Heart left ventricle (tissue), 16 donors: ENCODE results near the gene RHBDF2. TPM values are rescaled to one million over a fixed set of nuclear protein-coding genes. Genes with fewer than 3 reads are reported as not detected.

ENCODE experiments used
- ATAC-seq, 4 donors: fragments of 200-7000 bp; cut with Tn5 transposase; one replicate each; pipeline ENCODE4 v1.9.1; 2020 to 2022; ENCODE audit warnings: moderate library complexity in 4 of 4, mild to moderate bottlenecking in 3 of 4, moderate number of reproducible peaks in 1 of 4
- DNase-seq, 5 donors: peaks; one replicate each; pipeline ENCODE4 v3.0.0-alpha.2; 2020
- H3K27ac ChIP-seq, 12 donors: fragments of 200-600 bp; sonication (generic) in 4 of 12; one replicate each; pipeline versions ENCODE4 v1.5.0 to v1.8.0; 2016 to 2022; ENCODE audit warnings: mild to moderate bottlenecking in 2 of 12
- H3K27me3 ChIP-seq, 9 donors: fragments of 200-600 bp; sonication (generic) in 2 of 9; one replicate each; pipeline versions ENCODE4 v1.5.1 to v1.8.0; 2016 to 2022; ENCODE audit warnings: mild to moderate bottlenecking in 3 of 9
- H3K36me3 ChIP-seq, 9 donors: fragments of 200-600 bp; sonication (generic) in 2 of 9; one replicate each; pipeline versions ENCODE4 v1.5.0 to v1.8.0; 2018 to 2022; ENCODE audit warnings: mild to moderate bottlenecking in 2 of 9
- H3K4me1 ChIP-seq, 12 donors: fragments of 200-600 bp; sonication (generic) in 4 of 12; one replicate each; pipeline versions ENCODE4 v1.5.0 to v1.8.0; 2016 to 2022; ENCODE audit warnings: mild to moderate bottlenecking in 3 of 12
- H3K4me3 ChIP-seq, 12 donors: fragments of 200-600 bp; sonication (generic) in 4 of 12; one replicate each; pipeline versions ENCODE4 v1.5.0 to v1.8.0; 2017 to 2022; ENCODE audit warnings: mild to moderate bottlenecking in 9 of 12, moderate library complexity in 4 of 12
- H3K9me3 ChIP-seq, 12 donors: fragments of 200-600 bp; sonication (generic) in 4 of 12; one replicate each; pipeline versions ENCODE4 v1.5.0 to v1.8.0; 2016 to 2022; ENCODE audit warnings: mild to moderate bottlenecking in 1 of 12
- CTCF ChIP-seq, 12 donors: fragments of 200-600 bp; sonication (generic) in 4 of 12; IDR thresholded peaks; one replicate each; pipeline versions ENCODE4 v1.5.0 to v1.8.0; 2018 to 2022; ENCODE audit warnings: antibody characterized with exemption in 12 of 12, mild to moderate bottlenecking in 5 of 12
- POLR2A ChIP-seq, 2 donors: fragments of 450-650 bp; IDR thresholded peaks; one replicate each; pipeline ENCODE4 v1.6.1; 2017; ENCODE audit warnings: antibody characterized with exemption in 2 of 2, mild to moderate bottlenecking in 2 of 2, moderate library complexity in 2 of 2
- WGBS, 4 donors: extraction: QIAGEN DNeasy Blood & Tissue Kit in 2 of 4; methylation state at CpG; one replicate each; pipeline versions ENCODE4 v1.1.5 to v1.1.7; 2013 to 2018; 5-methylcytosine and 5-hydroxymethylcytosine counted together
- intact Hi-C, 10 donors: fragments of 100-400 bp; cut with DNase I; formaldehyde crosslinking; loops; one replicate each; pipeline versions ENCODE4 v1.11.1 to v1.14.2; 2022
- polyA plus RNA-seq, 2 donors: library from polyadenylated mRNA; stranded (reverse); fragments of 200-250 nt; gene quantifications; one replicate each; pipeline ENCODE4 v1.2.3, GENCODE V29; 2013
- total RNA-seq, 9 donors: library from RNA; depleted of rRNA in 2 of 9; stranded (reverse); fragments of >200 nt in 2 of 9; fragmentation: NEBNext Ultra II Directional in 3 of 9; extraction: Animal tissue kit (Norgen Biotek cat#: 25700) in 3 of 9; gene quantifications; one replicate each; pipeline versions ENCODE4 v1.1.0 to v1.2.4, GENCODE V29; 2016 to 2023
- donor health status: ischemic (EF 13 %, LVEDD 7.1; RV severe dilation, severe dysfunction).
- donor health status: healthy with polysubstance abuse.
- donor health status: DM: no; HTN: yes; CAD: no.
- donor health status: DM: no; HTN: no; CAD: no.
- donor health status: ischemic (EF 25% LVEDD 6.9; RV normal size, moderate dysfunction).
- donor health status: ischemic (EF 25% LVEDD 5.7; RV mildly dilated, moderate dysfunction).
- donor health status: healthy.
- donor health status: DM: yes; HTN: yes; CAD: no.
- donor health status: ischemic (EF 35%, LVEDD 5.7; RV mildly dilated, moderate dysfunction).
- donor health status: nonischemic (EF 11% LVEDD 7.7; RV severe dilation, severe dysfunction).
- donor health status: DM: yes; HTN: yes; CAD: no.
- donor health status: PGD.
- donor health status: ischemic (EF 29% LVEDD 5.4; RV normal size, mild dysfunction).
- donor health status: nonischemic (EF 23%, LVEDD 6.1; RV moderate dilation, normal function).

RHBDF2 gene
- total and polyA plus RNA-seq, 11 donors: 6.3 to 49.4 (median 14.1) TPM

DNA sequence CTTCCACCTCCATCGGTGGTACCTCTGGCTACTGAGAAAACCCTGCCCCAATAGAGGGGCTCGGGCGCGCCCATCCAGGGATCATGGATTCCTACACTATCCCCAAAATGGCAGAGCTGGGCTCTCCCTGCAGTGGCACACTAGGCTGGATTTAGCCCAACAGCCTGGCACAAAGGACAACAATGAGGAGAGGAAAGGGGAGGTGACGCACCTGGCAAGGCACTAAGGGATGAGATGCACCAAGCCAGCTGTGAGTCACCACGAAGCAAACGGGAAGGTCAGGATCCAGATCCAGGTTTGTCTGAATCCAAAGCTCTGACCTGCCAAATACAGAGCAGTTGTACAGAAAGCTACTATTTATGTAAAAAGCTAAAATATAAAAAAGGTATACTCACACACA lies 66.4 kb downstream of the RHBDF2 start:
- DNase-seq (peak in 1 of 5 donors; percentile 79), ATAC-seq (peak in 3 of 4 donors; percentile 33 to 74 (median 63))
- Histone ChIP-seq H3K27ac (peak overlapping the region in 3 of 12 donors; percentile 8 to 54 (median 34)), H3K4me1 (peaks cover 0 to 72% (median 35%) of the 10 kb centered on the region in 12 donors), H3K9me3 (no peaks in the 10 kb centered on the region), H3K27me3 (no peaks in the 10 kb centered on the region), H3K36me3 (no peaks in the 10 kb centered on the region), H3K4me3 (no peak overlapping the region)
- 74 to 79% (median 79%) methylated on average over 7 of the region's 7 CpGs for WGBS, 4 donors
- no peak for TF ChIP-seq POLR2A (IDR thresholded peaks at IDR 0.05)
- TF ChIP-seq CTCF (IDR thresholded peaks at IDR 0.05): no peak
- intact Hi-C loops: no loop called here

- ATAC-seq (no peak), DNase-seq (no peak)
- H3K27me3 ChIP-seq: no peaks in the 10 kb centered on the region
- H3K27ac ChIP-seq: peak overlapping the region in 1 of 12 donors; percentile 34
- no peaks in the 10 kb centered on the region for H3K9me3 ChIP-seq
- H3K4me1 ChIP-seq: peaks cover 0 to 72% (median 31%) of the 10 kb centered on the region in 12 donors
- TF ChIP-seq POLR2A (IDR thresholded peaks at IDR 0.05) (no peak), CTCF (IDR thresholded peaks at IDR 0.05) (no peak)
- no peak overlapping the region for H3K4me3 ChIP-seq
- intact Hi-C loops: no loop called here
- H3K36me3 ChIP-seq: no peaks in the 10 kb centered on the region
- WGBS, 4 donors: 92 to 99% (median 96%) methylated on average over 9 of the region's 9 CpGs
Measured at GRCh38 chr17:76433693-76434092, 67.5 kb downstream of the RHBDF2 start.

DNA sequence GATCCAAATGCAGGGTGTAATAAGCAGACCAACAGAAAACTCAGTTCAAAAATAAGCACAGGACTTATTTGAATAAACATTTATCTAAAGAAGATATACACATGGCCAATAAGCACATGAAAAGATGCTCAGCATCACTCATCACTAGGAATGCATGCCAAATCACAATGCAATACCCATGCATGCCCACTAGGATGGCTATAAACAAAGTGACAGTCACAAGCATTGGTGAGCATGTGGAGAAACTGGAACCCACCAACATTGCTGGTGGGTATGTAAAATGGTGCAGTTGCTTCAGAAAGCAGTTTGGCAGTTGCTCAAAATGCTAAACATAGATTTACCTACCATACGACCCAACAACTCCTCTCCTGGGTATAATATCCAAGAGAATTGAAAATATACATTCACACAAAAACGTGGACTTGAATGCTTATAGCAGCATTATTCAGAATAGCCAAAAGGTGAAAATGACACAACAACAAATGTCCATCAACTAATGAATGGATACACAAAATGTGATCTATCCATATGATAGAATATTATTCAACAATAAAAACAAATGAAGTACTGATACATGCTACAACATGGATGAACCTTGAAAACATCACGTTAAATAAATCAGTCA lies 68.4 kb downstream of the RHBDF2 start:
- intact Hi-C loops: no loop called here
- H3K4me1 ChIP-seq: peaks cover 0 to 74% (median 35%) of the 10 kb centered on the region in 12 donors
- H3K4me3 ChIP-seq: no peak overlapping the region
- H3K9me3 ChIP-seq: no peaks in the 10 kb centered on the region
- no peaks in the 10 kb centered on the region for H3K27me3 ChIP-seq
- H3K36me3 ChIP-seq: no peaks in the 10 kb centered on the region
- WGBS, 4 donors: 64 to 72% (median 71%) methylated on average over 3 of the region's 3 CpGs
- no peak for DNase-seq
- TF ChIP-seq CTCF (IDR thresholded peaks at IDR 0.05) (peak in 9 of 12 donors; percentile 9 to 54 (median 35)), POLR2A (IDR thresholded peaks at IDR 0.05) (no peak)
- H3K27ac ChIP-seq: peak overlapping the region in 10 of 12 donors; percentile 28 to 77 (median 56)
- ATAC-seq: peak in 1 of 4 donors; percentile 41

- no peaks in the 10 kb centered on the region for H3K9me3 ChIP-seq
- no peaks in the 10 kb centered on the region for H3K27me3 ChIP-seq
- H3K4me3 ChIP-seq: no peak overlapping the region
- intact Hi-C loops: no loop called here
- TF ChIP-seq CTCF (IDR thresholded peaks at IDR 0.05) (peak in 1 of 12 donors; percentile 15), POLR2A (IDR thresholded peaks at IDR 0.05) (no peak)
- H3K27ac ChIP-seq: peak overlapping the region in 11 of 12 donors; percentile 14 to 77 (median 53)
- ATAC-seq (peak; percentile 53 to 85 (median 76)), DNase-seq (no peak)
- H3K36me3 ChIP-seq: no peaks in the 10 kb centered on the region
- peaks cover 3 to 77% (median 41%) of the 10 kb centered on the region in 12 donors for H3K4me1 ChIP-seq
- WGBS, 4 donors: 45 to 60% (median 48%) methylated on average over 6 of the region's 6 CpGs
Measured at GRCh38 chr17:76432004-76432403, 69.2 kb downstream of the RHBDF2 start.
